HG03095 (cell line): Measurements from ENCODE around the gene STARD10.
A peak's percentile ranks its signal among the peaks of the same experiment; 100 is the strongest.
"Not testable (repeated sequence)": the region's sequence is repeated elsewhere in the genome, so short reads cannot be mapped to it uniquely, and the experiment has no call there.

Source experiments
- ATAC-seq: cut with Tn5 transposase; IDR thresholded peaks from one replicate; pipeline ENCODE4 v1.9.1; 2021; ENCODE audit warnings: moderate library complexity; ENCODE audit not compliant: unreplicated experiment

Gene STARD10

GRCh38 chr11:72826191-72826941, 32.5 kb upstream of the STARD10 start:
- ATAC-seq: no peak

GRCh38 chr11:72825661-72826060, 31.8 kb upstream of the STARD10 start:
- no peak for ATAC-seq

- ATAC-seq: no peak
These were observed 31.1 kb upstream of the STARD10 start for GRCh38 chr11:72824811-72825505.

DNA sequence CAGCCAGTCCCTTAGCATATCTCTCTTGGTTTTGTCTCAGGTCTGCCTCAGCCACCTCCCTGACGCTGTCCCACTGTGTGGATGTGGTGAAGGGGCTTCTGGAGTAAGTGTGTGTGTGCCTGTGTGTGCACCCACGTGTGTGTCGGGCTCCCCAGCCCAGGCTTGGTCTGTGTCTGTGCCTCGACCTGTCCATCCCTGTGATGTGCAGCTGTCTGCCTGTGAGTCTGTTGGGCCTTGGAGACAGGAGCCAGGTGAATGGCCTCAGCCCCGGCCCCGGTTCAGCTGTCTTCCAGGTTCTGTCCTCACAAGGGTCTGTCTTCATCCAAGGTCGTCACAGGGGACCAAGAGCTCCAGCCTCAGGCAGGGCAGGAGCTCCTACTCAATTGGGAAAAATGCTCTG, 30.2 kb upstream of the STARD10 start:
- ATAC-seq: no peak

- ATAC-seq: no peak
These were observed 29.4 kb upstream of the STARD10 start for GRCh38 chr11:72823105-72823804.

DNA sequence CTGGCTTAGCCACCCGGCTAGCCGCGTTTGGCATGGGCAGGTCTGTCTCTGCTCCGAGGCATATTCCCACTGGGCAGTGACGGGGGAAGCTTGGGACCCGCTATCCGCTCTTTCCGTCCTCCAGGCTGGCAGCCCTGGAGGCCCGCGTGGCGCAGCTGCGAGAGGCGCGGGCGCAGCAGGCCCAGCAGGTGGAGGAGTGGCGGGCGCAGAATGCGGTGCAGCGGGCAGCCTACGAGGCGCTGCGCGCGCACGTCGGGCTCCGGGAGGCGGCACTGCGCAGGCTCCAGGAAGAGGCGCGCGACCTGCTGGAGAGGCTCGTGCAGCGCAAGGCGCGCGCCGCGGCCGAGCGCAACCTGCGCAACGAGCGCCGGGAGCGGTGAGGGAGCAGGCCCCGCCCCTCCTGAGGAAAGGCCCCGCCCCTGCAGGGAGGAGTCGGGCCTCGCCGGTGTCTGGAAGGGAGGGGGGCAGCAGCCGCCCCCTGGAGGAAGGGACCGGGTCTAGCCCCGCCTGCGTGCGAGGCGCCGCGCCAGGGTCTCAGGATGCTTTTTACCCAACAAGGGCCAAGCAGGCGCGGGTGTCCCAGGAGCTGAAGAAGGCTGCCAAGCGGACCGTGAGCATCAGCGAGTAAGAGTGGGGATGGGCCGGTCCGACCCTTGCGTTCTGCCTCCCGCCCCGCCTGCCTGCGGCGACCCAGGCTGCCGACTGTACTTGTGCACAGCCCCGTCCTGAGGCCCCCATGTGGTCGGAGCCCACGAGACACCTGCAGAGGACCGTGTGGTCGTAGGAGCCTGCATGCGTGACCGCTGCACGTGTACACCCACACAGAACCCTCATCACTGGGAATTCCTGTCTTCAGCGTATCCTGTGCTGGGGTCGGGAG, 28.3 kb upstream of the STARD10 start:
- ATAC-seq: peak; percentile 43

DNA sequence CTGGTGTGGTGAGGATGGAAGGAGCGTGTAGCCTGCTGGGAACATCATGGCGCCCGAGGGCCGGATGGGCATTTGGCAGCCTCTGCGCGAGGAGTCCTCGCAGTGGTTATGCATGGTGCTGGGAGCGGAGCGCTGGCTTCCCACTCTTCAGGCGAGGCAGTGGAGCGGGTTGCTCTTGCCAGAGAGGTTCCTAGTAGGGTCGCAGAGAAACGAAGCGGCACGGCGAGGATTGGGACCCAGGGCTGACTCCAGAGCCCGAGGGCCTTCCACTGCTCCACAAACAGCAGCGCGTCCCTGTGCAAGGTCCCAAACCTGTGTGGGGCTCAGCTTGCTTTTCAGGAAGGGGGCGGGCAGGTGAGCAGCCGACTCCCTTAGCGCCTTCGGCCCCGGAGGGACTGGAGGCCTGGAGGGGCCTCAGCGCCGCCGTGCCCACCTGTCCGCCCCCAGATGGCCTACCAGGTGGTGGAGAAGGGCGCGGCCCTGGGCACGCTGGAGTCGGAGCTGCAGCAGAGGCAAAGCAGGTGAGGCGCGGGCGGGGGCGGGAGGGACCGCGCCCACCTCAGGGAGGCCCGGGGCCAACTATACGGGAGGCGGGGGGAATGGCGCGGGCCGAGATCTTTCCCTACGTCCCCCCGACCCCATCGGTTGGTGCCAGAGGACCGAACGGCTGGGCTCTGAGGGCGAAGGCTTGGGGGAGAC, 27.5 kb upstream of the STARD10 start:
- no peak for ATAC-seq

GRCh38 chr11:72820439-72821139, 26.7 kb upstream of the STARD10 start:
- no peak for ATAC-seq

DNA sequence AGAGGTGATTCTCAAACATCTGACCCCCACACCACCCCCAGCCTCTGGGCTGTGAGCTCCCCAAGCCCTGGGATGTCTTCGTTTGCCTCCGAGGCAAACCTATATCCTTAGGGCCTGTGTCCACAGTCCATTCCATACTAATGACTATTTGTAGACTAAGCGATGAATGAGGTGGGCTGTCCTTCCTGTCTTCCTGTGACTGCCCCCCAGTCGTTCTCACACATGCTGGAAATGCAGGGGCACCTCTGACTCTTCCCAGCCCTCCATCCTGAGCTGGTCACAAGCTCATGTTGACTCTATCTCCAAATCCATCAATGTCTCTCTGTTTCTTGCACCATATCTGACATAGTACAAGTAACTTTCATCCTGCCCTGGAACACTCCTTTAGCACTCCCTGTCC, 25.1 kb upstream of the STARD10 start:
- no peak for ATAC-seq

DNA sequence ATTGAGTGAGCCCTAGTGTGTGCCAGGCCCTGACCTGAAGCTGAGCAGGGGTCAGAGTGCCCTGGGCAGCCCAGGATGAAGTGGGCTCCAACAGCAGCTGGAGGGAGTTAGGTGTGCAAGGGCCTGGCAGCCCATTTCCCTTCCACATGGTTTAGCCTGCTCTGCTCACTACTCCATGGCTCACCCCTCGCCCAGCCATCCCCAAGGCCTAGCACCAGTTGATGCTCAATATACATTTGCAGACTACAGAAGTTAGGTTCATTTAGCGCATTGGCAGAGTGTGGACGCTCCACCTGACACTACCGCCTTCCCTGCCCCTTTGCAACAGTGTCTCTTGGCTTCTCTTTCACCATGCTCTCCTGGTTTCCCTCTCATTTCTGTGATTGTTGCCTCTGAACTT, 24.1 kb upstream of the STARD10 start:
- ATAC-seq: no peak

DNA sequence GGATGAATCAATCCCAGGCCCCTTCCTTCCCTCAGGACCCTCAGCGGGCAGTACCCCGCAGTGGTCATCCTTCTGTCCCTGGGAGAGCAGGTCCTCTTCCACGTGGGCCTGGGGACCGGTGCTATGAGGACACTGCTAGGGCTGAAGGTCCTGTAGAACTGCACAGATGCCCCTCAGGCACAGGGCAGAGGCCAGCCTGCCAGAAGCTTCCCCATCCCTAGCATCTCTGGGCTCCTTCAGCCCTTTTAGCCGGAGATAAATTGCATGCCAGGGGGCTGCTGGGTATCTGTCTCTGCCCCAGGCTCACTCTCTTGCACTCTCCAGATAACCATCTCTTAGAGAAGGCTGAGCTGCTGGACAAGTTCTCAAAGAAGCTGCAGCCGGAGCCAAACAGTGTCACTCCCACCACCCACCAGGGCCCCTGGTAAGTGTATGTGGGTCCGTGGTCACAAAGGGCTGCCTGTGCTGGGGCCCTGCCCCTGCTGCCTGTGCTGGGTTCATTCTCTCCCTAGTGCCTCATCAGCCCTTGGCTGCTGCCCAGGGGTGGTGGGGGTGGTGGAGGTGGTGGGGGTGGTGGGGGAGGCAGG, 22.6 kb upstream of the STARD10 start:
- ATAC-seq: no peak

GRCh38 chr11:72815110-72815618, 21.3 kb upstream of the STARD10 start:
- peak; percentile 2 for ATAC-seq

GRCh38 chr11:72814286-72815109, 20.7 kb upstream of the STARD10 start, which contains the start of gene ATG16L2:
Gene ATG16L2 (plus strand): TSS chr11:72814411. CDS start chr11:72814446, 35 bp downstream.
- peak; percentile 44 for ATAC-seq

GRCh38 chr11:72813740-72814285, 20.0 kb upstream of the STARD10 start:
- ATAC-seq: peak; percentile 43

DNA sequence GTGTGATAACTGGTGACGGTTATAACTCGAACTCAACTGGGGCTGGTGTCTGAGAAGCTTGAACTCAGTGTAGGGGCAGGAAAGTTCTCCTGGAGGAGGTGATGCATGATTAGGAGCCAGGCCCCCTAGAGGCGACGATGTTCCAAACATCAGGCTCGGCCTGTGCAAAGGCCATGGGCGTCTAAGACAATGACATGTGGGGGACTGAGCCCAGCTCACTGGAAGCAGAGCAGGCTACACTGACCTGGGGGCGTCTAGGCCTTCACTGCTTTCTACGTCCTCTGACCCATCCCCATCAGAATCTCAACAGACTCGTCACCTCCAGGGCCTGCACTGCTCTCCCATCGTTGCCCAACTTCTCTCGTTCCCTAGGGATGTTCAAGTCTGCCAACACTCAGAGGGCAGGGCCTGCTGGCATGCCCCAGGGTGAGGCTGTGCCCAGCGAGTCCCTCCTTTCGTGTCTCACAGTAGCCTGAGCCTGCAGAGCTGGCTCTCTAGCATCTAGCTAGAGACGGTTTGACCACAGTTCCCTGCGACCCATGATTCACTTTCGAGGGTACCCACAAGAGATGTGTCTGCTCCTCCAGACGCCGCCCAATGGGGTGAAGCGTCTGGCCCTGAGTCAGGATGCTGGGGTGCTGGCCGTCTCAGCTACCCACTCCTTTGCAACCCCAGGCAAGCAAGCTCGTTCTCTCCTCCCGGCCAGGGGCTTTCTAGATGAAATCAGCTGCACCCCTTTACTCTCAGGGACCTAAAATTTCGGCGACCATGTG, 19.3 kb upstream of the STARD10 start:
- peak; percentile 34 for ATAC-seq

DNA sequence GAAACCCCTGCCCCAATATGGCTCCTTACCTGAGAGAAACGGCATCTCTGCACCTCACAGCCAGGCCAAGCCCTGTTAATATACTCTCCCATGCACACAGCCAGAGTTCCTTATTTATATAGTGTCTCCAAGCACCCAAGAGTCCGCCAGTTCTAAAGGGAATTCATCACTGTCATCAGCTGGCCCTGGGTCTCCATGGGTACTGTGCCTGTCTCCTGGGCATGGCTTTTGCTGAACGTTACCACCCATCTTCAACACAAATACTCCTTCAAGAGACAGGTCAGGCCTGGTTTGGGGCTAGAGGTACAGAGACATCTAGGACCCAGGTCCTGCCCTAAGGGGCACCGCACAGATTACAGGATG, 18.7 kb upstream of the STARD10 start:
- no peak for ATAC-seq

- ATAC-seq: not testable (repeated sequence)
These were observed 17.8 kb upstream of the STARD10 start for GRCh38 chr11:72811686-72812085.
